GM23248 (cell line): ENCODE results near the gene COMMD7.

Experiments
- EZH2 ChIP-seq: fragments of 200-600 bp; sonication (generic); IDR thresholded peaks from 2 replicates; pipeline ENCODE4 v1.6.1; 2018; ENCODE audit warnings: antibody characterized with exemption, mild to moderate bottlenecking; ENCODE audit not compliant: insufficient read depth, poor library complexity, severe bottlenecking
- EZH2phosphoT487 ChIP-seq: fragments of 200-600 bp; sonication (generic); IDR thresholded peaks from 2 replicates; pipeline ENCODE4 v1.6.1; 2018; ENCODE audit warnings: antibody characterized with exemption, moderate library complexity, mild to moderate bottlenecking, low read depth; ENCODE audit not compliant: insufficient read depth

DNA sequence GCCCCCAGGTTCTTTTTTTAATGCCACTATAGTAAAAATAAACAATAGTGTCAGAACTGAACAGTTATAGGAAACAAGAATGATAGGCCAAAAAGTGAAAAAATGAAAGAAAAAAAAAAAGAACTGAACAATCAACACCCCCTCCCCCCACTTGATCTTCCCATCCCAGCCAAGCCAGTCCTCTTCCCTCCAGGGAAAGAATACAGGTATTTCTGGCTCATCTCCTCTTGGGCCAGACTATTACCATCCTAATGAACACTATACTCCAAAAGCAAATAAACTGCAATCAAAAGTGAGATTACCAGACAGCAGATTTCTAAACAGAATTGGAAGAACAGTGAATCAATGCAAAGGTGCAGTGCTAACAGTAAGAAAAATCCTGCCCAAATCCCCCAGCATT lies 48.2 kb downstream of the COMMD7 start:
- TF ChIP-seq EZH2 (no peak), EZH2phosphoT487 (no peak)
